Limb (tissue), 2 donors: Measurements from ENCODE around the gene CYB561D1.

Experiments
- DNase-seq, 2 donors: peaks; one replicate each; pipeline ENCODE4 v3.0.0-alpha.2; 2016; ENCODE audit errors: extremely low spot score in 2 of 2

CYB561D1 gene

GRCh38 chr1:109479901-109480300 lies 14.0 kb upstream of the CYB561D1 start:
- DNase-seq, result no peak

- no peak for DNase-seq
Measured at GRCh38 chr1:109481646-109482045, 12.2 kb upstream of the CYB561D1 start.

- no peak for DNase-seq
Measured at GRCh38 chr1:109482242-109482641, 11.7 kb upstream of the CYB561D1 start.

GRCh38 chr1:109482791-109483671 lies 10.9 kb upstream of the CYB561D1 start:
- DNase-seq, result no peak

- peak; percentile 94 to 99 for DNase-seq
Measured at GRCh38 chr1:109483672-109484518, 10.0 kb upstream of the CYB561D1 start, which contains the start of gene ATXN7L2. Gene ATXN7L2, plus strand, starts transcription at chr1:109483905. Its CDS starts 49 bp downstream, at chr1:109483954.

GRCh38 chr1:109484519-109484975 lies 9.3 kb upstream of the CYB561D1 start:
- DNase-seq, result no peak

- DNase-seq, result no peak
Measured at GRCh38 chr1:109485001-109485400, 8.9 kb upstream of the CYB561D1 start.

GRCh38 chr1:109487261-109487660 lies 6.6 kb upstream of the CYB561D1 start:
- no peak for DNase-seq

GRCh38 chr1:109488201-109488600 lies 5.7 kb upstream of the CYB561D1 start:
- DNase-seq, result no peak

- no peak for DNase-seq
Measured at GRCh38 chr1:109488696-109489095, 5.2 kb upstream of the CYB561D1 start.

GRCh38 chr1:109490029-109490933 lies 3.6 kb upstream of the CYB561D1 start:
- DNase-seq, result peak; percentile 61 to 77

- DNase-seq, result no peak
Measured at GRCh38 chr1:109490934-109491302, 3.0 kb upstream of the CYB561D1 start.

GRCh38 chr1:109491372-109491771 lies 2.5 kb upstream of the CYB561D1 start:
- DNase-seq, result no peak

- no peak for DNase-seq
Measured at GRCh38 chr1:109492779-109493178, 1.1 kb upstream of the CYB561D1 start.

- no peak for DNase-seq
Measured at GRCh38 chr1:109493227-109493626, 667 bp upstream of the CYB561D1 start.

- no peak for DNase-seq
Measured at GRCh38 chr1:109495738-109496137, 1.8 kb downstream of the CYB561D1 start.

GRCh38 chr1:109497449-109498160 lies 3.7 kb downstream of the CYB561D1 start:
- DNase-seq, result no peak

- peak; percentile 36 to 76 for DNase-seq
Measured at GRCh38 chr1:109498161-109498801, 4.4 kb downstream of the CYB561D1 start.

- DNase-seq, result no peak
Measured at GRCh38 chr1:109499081-109499480, 5.2 kb downstream of the CYB561D1 start.
